Right atrium auricular region (tissue), 2 donors: Measurements from ENCODE around the gene SNRNP48. TPM values are rescaled to one million over a fixed set of nuclear protein-coding genes. Genes with fewer than 3 reads are reported as not detected.

Experiments used
- DNase-seq: peaks from one replicate; pipeline ENCODE4 v3.0.0-alpha.2; 2019; ENCODE audit warnings: low spot score
- H3K27ac ChIP-seq, 2 donors: fragments of 200-600 bp; sonication (generic); 1 replicate in 1 of 2; 2 replicates in 1 of 2; pipeline ENCODE4 v1.5.1; 2016 to 2019
- H3K27me3 ChIP-seq, 2 donors: fragments of 200-600 bp; sonication (generic); one replicate each; pipeline versions ENCODE4 v1.5.1 to v1.6.0; 2017 to 2019
- H3K36me3 ChIP-seq: fragments of 200-600 bp; sonication (generic); one replicate; pipeline ENCODE4 v1.5.1; 2016
- H3K4me1 ChIP-seq, 2 donors: fragments of 200-600 bp; sonication (generic); one replicate each; pipeline versions ENCODE4 v1.5.1 to v1.6.0; 2017 to 2019
- H3K4me3 ChIP-seq, 2 donors: fragments of 200-600 bp; sonication (generic); 1 replicate in 1 of 2; 2 replicates in 1 of 2; pipeline ENCODE4 v1.5.1; 2017 to 2019; ENCODE audit warnings: mild to moderate bottlenecking in 1 of 2, moderate library complexity in 1 of 2
- H3K9me3 ChIP-seq, 2 donors: fragments of 200-600 bp; sonication (generic); one replicate each; pipeline ENCODE4 v1.5.1; 2019
- CTCF ChIP-seq, 2 donors: fragments of 200-600 bp; sonication (generic); IDR thresholded peaks; one replicate each; pipeline ENCODE4 v1.5.1; 2019; ENCODE audit warnings: antibody characterized with exemption in 2 of 2
- total RNA-seq, 2 donors: library from RNA; depleted of rRNA; stranded (reverse); fragments of >200 nt; gene quantifications; one replicate each; pipeline ENCODE4 v1.1.0, GENCODE V29; 2016

Gene SNRNP48
- total RNA-seq, 2 donors from 2014 or later: 9.3 to 9.6 TPM

- peaks cover 28% of the 10 kb centered on the region for H3K36me3 ChIP-seq
- DNase-seq: no peak
- no peaks in the 10 kb centered on the region for H3K9me3 ChIP-seq
- no peak overlapping the region for H3K27ac ChIP-seq
- peaks cover 0 to 13% of the 10 kb centered on the region in 2 donors for H3K4me1 ChIP-seq
- no peak overlapping the region for H3K4me3 ChIP-seq
- no peaks in the 10 kb centered on the region for H3K27me3 ChIP-seq
- no peak for TF ChIP-seq CTCF (IDR thresholded peaks at IDR 0.05)
These were observed 1.5 kb upstream of the SNRNP48 start for GRCh38 chr6:7588506-7588905.

- Histone ChIP-seq H3K4me1 (peaks cover 0 to 13% of the 10 kb centered on the region in 2 donors), H3K27me3 (no peaks in the 10 kb centered on the region), H3K36me3 (peaks cover 27% of the 10 kb centered on the region), H3K4me3 (no peak overlapping the region), H3K27ac (peak overlapping the region; percentile 81 to 82), H3K9me3 (no peaks in the 10 kb centered on the region)
- DNase-seq: no peak
- TF ChIP-seq CTCF (IDR thresholded peaks at IDR 0.05): no peak
These were observed 777 bp upstream of the SNRNP48 start for GRCh38 chr6:7589221-7589620.

- H3K9me3 ChIP-seq: no peaks in the 10 kb centered on the region
- TF ChIP-seq CTCF (IDR thresholded peaks at IDR 0.05): no peak
- H3K4me3 ChIP-seq: peak overlapping the region; percentile 82 to 87
- H3K27me3 ChIP-seq: no peaks in the 10 kb centered on the region
- H3K4me1 ChIP-seq: peaks cover 0 to 13% of the 10 kb centered on the region in 2 donors
- no peak for DNase-seq
- peaks cover 22% of the 10 kb centered on the region for H3K36me3 ChIP-seq
- H3K27ac ChIP-seq: peak overlapping the region; percentile 81 to 82
These were observed 912 bp downstream of the SNRNP48 start for GRCh38 chr6:7590918-7591302.

DNA sequence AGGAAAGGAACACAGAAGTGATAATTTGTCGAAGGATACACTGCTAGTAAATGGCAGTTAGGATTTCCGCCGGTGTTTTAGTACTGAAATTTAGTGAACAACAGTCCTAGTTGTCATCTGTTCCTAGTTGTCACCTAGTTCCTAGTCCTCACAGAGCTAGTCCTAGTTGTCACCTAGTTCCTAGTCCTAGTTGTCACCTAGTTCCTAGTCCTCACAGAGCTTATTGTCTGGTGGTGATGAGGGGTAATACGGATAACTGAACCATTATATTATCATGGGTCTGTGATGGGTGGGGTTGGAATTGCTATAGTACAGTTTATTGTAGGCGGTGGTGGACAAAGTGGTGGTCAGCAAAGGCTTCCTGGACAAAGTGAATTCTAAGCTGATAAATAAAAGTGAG lies 1.8 kb downstream of the SNRNP48 start:
- Histone ChIP-seq H3K9me3 (no peaks in the 10 kb centered on the region), H3K27me3 (no peaks in the 10 kb centered on the region), H3K4me1 (peaks cover 0 to 13% of the 10 kb centered on the region in 2 donors), H3K4me3 (no peak overlapping the region), H3K27ac (peak overlapping the region in 1 of 2 donors; percentile 82), H3K36me3 (peaks cover 24% of the 10 kb centered on the region)
- DNase-seq: no peak
- TF ChIP-seq CTCF (IDR thresholded peaks at IDR 0.05): no peak

DNA sequence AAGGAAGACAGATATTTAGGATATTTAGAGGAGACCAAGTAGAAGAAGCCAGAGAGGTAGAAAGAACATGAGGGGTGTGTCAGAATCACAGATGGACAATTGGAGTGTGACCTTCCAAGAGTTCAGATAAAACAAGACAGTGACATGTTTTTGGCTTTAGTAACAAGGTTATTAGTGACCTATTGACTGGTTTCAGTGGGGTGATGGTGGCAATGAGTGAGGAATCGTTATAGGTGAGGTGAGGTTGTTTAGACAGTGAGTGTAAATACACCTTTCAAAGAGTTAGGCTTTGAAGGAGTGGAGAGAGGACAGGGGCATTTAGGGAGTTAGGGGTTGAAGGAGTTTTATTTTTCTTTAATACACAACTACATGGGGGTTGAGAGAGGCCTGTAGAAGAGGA lies 3.2 kb downstream of the SNRNP48 start:
- peaks cover 30% of the 10 kb centered on the region for H3K36me3 ChIP-seq
- H3K9me3 ChIP-seq: no peaks in the 10 kb centered on the region
- H3K27ac ChIP-seq: peak overlapping the region; percentile 44 to 82
- DNase-seq: no peak
- no peak overlapping the region for H3K4me3 ChIP-seq
- H3K27me3 ChIP-seq: no peaks in the 10 kb centered on the region
- TF ChIP-seq CTCF (IDR thresholded peaks at IDR 0.05): no peak
- peaks cover 0 to 13% of the 10 kb centered on the region in 2 donors for H3K4me1 ChIP-seq

DNA sequence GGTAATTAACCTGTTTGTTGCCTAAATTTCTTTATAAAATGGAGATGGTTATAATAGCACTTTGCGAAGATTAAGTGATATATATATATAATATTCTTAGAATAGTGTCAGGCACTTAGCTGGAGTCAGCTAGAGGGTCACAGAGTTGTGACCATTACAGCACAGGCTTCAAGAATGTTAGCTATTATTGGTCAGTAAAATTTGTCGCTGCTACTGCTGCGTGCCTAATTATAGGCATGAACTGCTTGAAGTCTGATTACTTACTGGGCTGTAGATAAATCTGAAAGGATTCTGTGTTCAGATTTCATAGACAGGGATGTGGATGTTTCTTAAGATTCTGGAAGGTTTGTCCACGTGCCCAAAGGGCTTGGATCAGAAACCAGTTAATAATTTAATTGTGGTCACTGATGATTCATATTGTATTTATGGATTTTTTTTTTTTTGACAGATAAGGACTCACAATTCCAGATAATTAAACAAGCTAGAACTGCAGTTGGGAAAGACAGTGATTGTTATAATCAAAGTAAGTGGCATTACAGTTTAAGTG lies 4.7 kb downstream of the SNRNP48 start:
- H3K4me1 ChIP-seq: peaks cover 0 to 11% of the 10 kb centered on the region in 2 donors
- H3K27me3 ChIP-seq: no peaks in the 10 kb centered on the region
- peaks cover 44% of the 10 kb centered on the region for H3K36me3 ChIP-seq
- no peak for DNase-seq
- peak overlapping the region; percentile 11 to 82 for H3K27ac ChIP-seq
- TF ChIP-seq CTCF (IDR thresholded peaks at IDR 0.05): no peak
- no peaks in the 10 kb centered on the region for H3K9me3 ChIP-seq
- no peak overlapping the region for H3K4me3 ChIP-seq
